MCF 10A (cell line): ENCODE measurements around the gene KCNJ10. TPM values are rescaled to one million over a fixed set of nuclear protein-coding genes. Genes with fewer than 3 reads are reported as not detected.

Experiments used
- BruUV-seq: library from RNA; stranded (reverse); fragments of 400-500 nt; replicated peaks from 2 replicates; lab custom pipeline; 2021; lab: Mats Ljungman, UMichigan
- CTCF ChIA-PET: fragments of 300-600 bp; sonication (Branson Sonifier 250); formaldehyde crosslinking; extraction: SDS; loops from one replicate; lab custom pipeline; 2021; ENCODE audit warnings: antibody characterized with exemption, inconsistent platforms; lab: Yijun Ruan, JAX
- POLR2A ChIA-PET: fragments of 300-600, 350-650 bp; sonication (Branson Sonifier 250); formaldehyde crosslinking; extraction: SDS; loops from one replicate; lab custom pipeline; 2020; ENCODE audit warnings: antibody characterized with exemption, inconsistent platforms; lab: Yijun Ruan, JAX
- DNase-seq: peaks from one replicate; pipeline ENCODE4 v3.0.0-alpha.2; 2018; ENCODE audit not compliant: unreplicated experiment
- H3K27ac Mint-ChIP-seq: one replicate; pipeline ENCODE4 v1.8.0; 2022; ENCODE audit warnings: mild to moderate bottlenecking, low read depth, mixed read lengths; ENCODE audit not compliant: unreplicated experiment
- H3K27me3 Mint-ChIP-seq: one replicate; pipeline ENCODE4 v1.8.0; 2022; ENCODE audit warnings: mixed read lengths; ENCODE audit not compliant: insufficient read depth, unreplicated experiment
- H3K36me3 Mint-ChIP-seq: one replicate; pipeline ENCODE4 v1.8.0; 2022; ENCODE audit warnings: mild to moderate bottlenecking, moderate library complexity, mixed read lengths; ENCODE audit not compliant: insufficient read depth, unreplicated experiment
- H3K4me1 Mint-ChIP-seq: one replicate; pipeline ENCODE4 v1.8.0; 2022; ENCODE audit warnings: mixed read lengths; ENCODE audit not compliant: insufficient read depth, unreplicated experiment
- H3K4me3 Mint-ChIP-seq: one replicate; pipeline ENCODE4 v1.8.0; 2022; ENCODE audit warnings: mild to moderate bottlenecking, moderate library complexity, mixed read lengths; ENCODE audit not compliant: unreplicated experiment
- H3K9me3 Mint-ChIP-seq: one replicate; pipeline ENCODE4 v1.8.0; 2022; ENCODE audit warnings: mixed read lengths; ENCODE audit not compliant: unreplicated experiment
- CTCF ChIP-seq: fragments of 200-600 bp; IDR thresholded peaks from one replicate; pipeline ENCODE4 v1.8.0; 2022; ENCODE audit warnings: antibody characterized with exemption, mild to moderate bottlenecking; ENCODE audit not compliant: unreplicated experiment
- intact Hi-C: fragments of 100-400 bp; cut with micrococcal nuclease; formaldehyde crosslinking; loops from 2 replicates; pipeline ENCODE4 v1.14.1; 2022
- total RNA-seq: library from RNA; stranded (reverse); gene quantifications from 2 replicates; pipeline ENCODE4 v1.2.3, GENCODE V29; 2022

KCNJ10 gene
- total RNA-seq, 1 experiment from 2014 or later = not detected

DNA sequence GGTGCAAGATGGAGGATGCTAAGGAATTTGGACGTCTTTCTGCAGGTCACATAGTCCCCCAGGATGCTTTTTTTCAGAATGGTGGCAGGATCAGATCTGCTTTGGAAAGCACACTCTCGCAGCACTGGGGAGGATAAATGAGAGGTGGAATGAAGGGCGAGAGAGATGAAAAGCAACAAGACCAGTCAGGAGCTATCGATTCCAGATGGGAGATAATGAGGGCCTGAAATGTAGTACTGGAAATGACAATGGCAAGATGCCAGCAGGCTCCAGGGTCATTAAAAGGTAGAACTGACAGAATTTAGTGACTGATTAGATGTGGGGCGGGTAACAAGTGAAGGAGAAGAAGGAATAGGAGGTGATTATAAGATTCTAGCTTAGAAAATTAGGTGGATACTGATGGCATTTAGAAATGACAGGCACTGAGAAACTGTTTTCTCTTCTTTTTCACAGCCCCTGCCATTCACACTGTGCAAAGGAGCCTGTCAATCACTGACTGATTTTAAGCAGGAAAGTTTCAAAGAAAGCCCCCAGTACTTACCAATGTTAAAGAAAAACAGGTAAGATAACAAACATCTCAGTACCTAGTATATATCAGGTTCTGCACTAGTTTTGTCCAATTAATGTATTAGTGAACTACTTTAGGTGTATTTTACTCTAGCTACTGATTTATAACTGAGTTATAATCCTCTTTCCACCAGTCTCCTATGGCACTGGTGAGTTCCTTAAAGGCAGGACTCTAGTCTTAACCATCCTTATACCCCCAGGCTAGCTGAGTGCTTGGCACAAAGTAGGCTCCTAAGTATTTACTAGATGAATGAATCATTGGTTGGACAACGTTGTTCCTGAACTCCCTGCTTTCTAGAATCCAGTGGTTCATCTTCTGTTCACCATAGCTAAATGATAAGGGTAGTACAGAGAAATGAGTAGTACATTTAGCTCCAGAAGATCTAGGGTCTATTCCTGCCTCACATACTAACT lies 47.3 kb downstream of the KCNJ10 start:
- CTCF ChIA-PET = interaction anchor here (0.6 to 14.6 kb wide), 9 partner anchors 16 to 226 kb away, joined by 3 to 248 read pairs (median 7); no protein-coding TSS in a partner anchor
- Mint-ChIP-seq H3K27me3 (no peaks in the 10 kb centered on the region), H3K4me3 (no peak overlapping the region), H3K27ac (no peak overlapping the region), H3K9me3 (no peaks in the 10 kb centered on the region), H3K36me3 (peaks cover 6% of the 10 kb centered on the region), H3K4me1 (peaks cover 28% of the 10 kb centered on the region)
- TF ChIP-seq CTCF = no peak
- intact Hi-C loops = no loop called here
- peak; percentile 78 for DNase-seq
- POLR2A ChIA-PET = interaction anchor here (0.5 to 2.0 kb wide), 5 partner anchors 9 to 770 kb away, joined by 3 to 16 read pairs (median 5); partner anchors contain the start of genes PIGM and TAGLN2
- no TSS peak for BruUV-seq

GRCh38 chr1:160021376-160022074 lies 48.4 kb downstream of the KCNJ10 start:
- ChIA-PET POLR2A (interaction anchor here (0.6 to 2.0 kb wide), 3 partner anchors 10 to 596 kb away, joined by 3 to 16 read pairs (median 4); partner anchors contain the start of gene PIGM), CTCF (interaction anchor here (0.6 to 14.6 kb wide), 6 partner anchors 15 to 128 kb away, joined by 3 to 248 read pairs (median 18); no protein-coding TSS in a partner anchor)
- H3K9me3 Mint-ChIP-seq = no peaks in the 10 kb centered on the region

DNA sequence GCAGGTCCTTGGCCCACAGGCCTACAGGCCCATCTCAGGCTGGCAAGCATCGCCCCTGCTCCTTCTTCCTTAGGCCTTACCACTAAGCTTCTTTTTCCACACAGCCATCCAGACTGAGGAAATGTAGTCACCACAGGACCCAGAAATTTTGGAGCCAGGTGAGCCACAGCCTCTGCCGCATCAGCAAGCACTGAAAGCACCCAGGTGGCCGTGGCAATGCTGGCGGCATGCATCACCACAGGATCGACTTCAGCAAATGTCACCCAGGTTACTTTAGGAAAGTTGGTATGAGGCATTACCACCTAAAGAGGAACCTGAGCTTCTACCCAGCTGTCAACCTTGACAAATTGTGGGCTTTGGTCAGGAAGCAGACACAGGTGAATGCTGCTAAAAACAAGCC lies 49.8 kb downstream of the KCNJ10 start:
- no peak for TF ChIP-seq CTCF
- H3K36me3 Mint-ChIP-seq = no peaks in the 10 kb centered on the region
- POLR2A ChIA-PET = interaction anchor here (4.0 kb wide), 1 partner anchor 11 kb away, joined by 52 read pairs; the partner anchor contains the start of gene PIGM
- peaks cover 28% of the 10 kb centered on the region for H3K4me1 Mint-ChIP-seq
- H3K27ac Mint-ChIP-seq = no peak overlapping the region
- no peak for DNase-seq
- H3K4me3 Mint-ChIP-seq = no peak overlapping the region
- intact Hi-C loops = no loop called here
- BruUV-seq = no TSS peak
- no peaks in the 10 kb centered on the region for H3K27me3 Mint-ChIP-seq
- CTCF ChIA-PET = interaction anchor here (0.8 to 14.6 kb wide), 10 partner anchors 10 to 396 kb away, joined by 3 to 248 read pairs (median 4); no protein-coding TSS in a partner anchor
- no peaks in the 10 kb centered on the region for H3K9me3 Mint-ChIP-seq

More at GRCh38 chr1:160021376-160022074, 48.4 kb downstream of the KCNJ10 start:
- BruUV-seq = no TSS peak
- intact Hi-C loops = no loop called here
- no peak for TF ChIP-seq CTCF
- Mint-ChIP-seq H3K27ac (no peak overlapping the region), H3K4me1 (peaks cover 28% of the 10 kb centered on the region), H3K36me3 (peaks cover 3% of the 10 kb centered on the region), H3K4me3 (no peak overlapping the region), H3K27me3 (no peaks in the 10 kb centered on the region)
- no peak for DNase-seq
